Activated T-cell treated with anti-CD3 and anti-CD28 coated beads for 48 hours (primary cell): ENCODE measurements around the gene GRAP2.

Experiments
- DNase-seq: peaks from one replicate; pipeline ENCODE4 v3.0.0-alpha.2; 2020; ENCODE audit warnings: low read depth

Gene GRAP2

GRCh38 chr22:39994566-39995392, 93.9 kb downstream of the GRAP2 start, which contains the start of gene FAM83F:
Gene FAM83F (plus strand): TSS chr22:39994954. CDS start chr22:39995043, 89 bp downstream.
- DNase-seq, result peak; percentile 27

- DNase-seq, result no peak
Observed at GRCh38 chr22:39995393-39996252, 94.7 kb downstream of the GRAP2 start.

GRCh38 chr22:39996732-39997131, 95.8 kb downstream of the GRAP2 start:
- no peak for DNase-seq

- DNase-seq, result no peak
Observed at GRCh38 chr22:39997421-39997820, 96.5 kb downstream of the GRAP2 start.

- DNase-seq, result no peak
Observed at GRCh38 chr22:39997939-39998726, 97.2 kb downstream of the GRAP2 start.

- no peak for DNase-seq
Observed at GRCh38 chr22:39999144-39999757, 98.4 kb downstream of the GRAP2 start.

GRCh38 chr22:40000171-40000570, 99.3 kb downstream of the GRAP2 start:
- DNase-seq, result no peak

- DNase-seq, result no peak
Observed at GRCh38 chr22:40001106-40001505, 100.2 kb downstream of the GRAP2 start.

- DNase-seq, result no peak
Observed at GRCh38 chr22:40001800-40002577, 101.1 kb downstream of the GRAP2 start.

GRCh38 chr22:40002935-40003715, 102.2 kb downstream of the GRAP2 start:
- no peak for DNase-seq

- DNase-seq, result no peak
Observed at GRCh38 chr22:40004836-40005235, 104.0 kb downstream of the GRAP2 start.

GRCh38 chr22:40006641-40007040, 105.8 kb downstream of the GRAP2 start:
- DNase-seq, result no peak

- no peak for DNase-seq
Observed at GRCh38 chr22:40007853-40008710, 107.2 kb downstream of the GRAP2 start.

GRCh38 chr22:40008726-40009291, 107.9 kb downstream of the GRAP2 start:
- DNase-seq, result no peak

- no peak for DNase-seq
Observed at GRCh38 chr22:40009292-40009774, 108.4 kb downstream of the GRAP2 start.

- DNase-seq, result no peak
Observed at GRCh38 chr22:40009951-40010671, 109.2 kb downstream of the GRAP2 start.

GRCh38 chr22:40010746-40011145, 109.9 kb downstream of the GRAP2 start:
- DNase-seq, result no peak

- DNase-seq, result no peak
Observed at GRCh38 chr22:40014667-40015248, 113.9 kb downstream of the GRAP2 start.
